PC-9 (cell line): ENCODE data around the gene GID8.

Experiments
- EZH2 ChIP-seq: fragments of 200-600 bp; sonication (generic); IDR thresholded peaks from 2 replicates; pipeline ENCODE4 v1.8.0; 2017; ENCODE audit warnings: antibody characterized with exemption, low read depth
- TF ChIP-seq, protein P1 (sequence below): fragments of 200-600 bp; sonication (generic); conservative IDR thresholded peaks from 2 replicates; pipeline ENCODE4 v1.6.1; 2017; ENCODE audit warnings: mixed run types, antibody characterized with exemption, mild to moderate bottlenecking, moderate library complexity

DNA sequence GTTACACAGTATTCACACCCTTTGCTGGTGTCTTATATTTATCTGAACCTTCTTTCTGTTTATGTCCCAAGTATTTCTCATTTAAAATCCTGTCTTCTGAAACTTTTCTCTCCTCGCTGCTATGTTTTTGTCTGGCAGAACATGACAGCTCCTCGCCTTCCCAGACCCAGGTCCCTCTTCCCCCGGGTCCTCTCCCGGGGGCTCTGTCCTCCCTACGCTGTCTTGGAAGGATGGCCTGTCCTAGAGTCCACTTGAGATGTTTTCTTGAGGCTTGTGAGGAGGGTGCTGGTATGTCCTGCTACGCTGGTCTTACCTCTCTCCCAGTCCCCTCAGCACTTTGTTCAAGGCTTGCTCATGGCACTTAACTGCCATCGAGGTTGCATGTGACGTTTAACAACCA lies 6.2 kb downstream of the GID8 start:
- TF ChIP-seq, protein P1, sequence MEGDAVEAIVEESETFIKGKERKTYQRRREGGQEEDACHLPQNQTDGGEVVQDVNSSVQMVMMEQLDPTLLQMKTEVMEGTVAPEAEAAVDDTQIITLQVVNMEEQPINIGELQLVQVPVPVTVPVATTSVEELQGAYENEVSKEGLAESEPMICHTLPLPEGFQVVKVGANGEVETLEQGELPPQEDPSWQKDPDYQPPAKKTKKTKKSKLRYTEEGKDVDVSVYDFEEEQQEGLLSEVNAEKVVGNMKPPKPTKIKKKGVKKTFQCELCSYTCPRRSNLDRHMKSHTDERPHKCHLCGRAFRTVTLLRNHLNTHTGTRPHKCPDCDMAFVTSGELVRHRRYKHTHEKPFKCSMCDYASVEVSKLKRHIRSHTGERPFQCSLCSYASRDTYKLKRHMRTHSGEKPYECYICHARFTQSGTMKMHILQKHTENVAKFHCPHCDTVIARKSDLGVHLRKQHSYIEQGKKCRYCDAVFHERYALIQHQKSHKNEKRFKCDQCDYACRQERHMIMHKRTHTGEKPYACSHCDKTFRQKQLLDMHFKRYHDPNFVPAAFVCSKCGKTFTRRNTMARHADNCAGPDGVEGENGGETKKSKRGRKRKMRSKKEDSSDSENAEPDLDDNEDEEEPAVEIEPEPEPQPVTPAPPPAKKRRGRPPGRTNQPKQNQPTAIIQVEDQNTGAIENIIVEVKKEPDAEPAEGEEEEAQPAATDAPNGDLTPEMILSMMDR = no peak
- no peak for TF ChIP-seq EZH2
